Smooth muscle cell (in vitro differentiated cells): Measurements from ENCODE around the gene LIM2. TPM values are rescaled to one million over a fixed set of nuclear protein-coding genes. Genes with fewer than 3 reads are reported as not detected.

Experiments
- DNase-seq: peaks from one replicate; lab custom pipeline; 2025; ENCODE audit not compliant: unreplicated experiment; lab: John Stamatoyannopoulos, UW
- H2AFZ ChIP-seq: fragments of 200-600 bp; sonication (generic); 2 replicates; pipeline ENCODE4 v1.6.0; 2016; ENCODE audit warnings: antibody characterized with exemption, low read depth, mild to moderate bottlenecking
- H3F3A ChIP-seq: fragments of 200-600 bp; sonication (generic); 2 replicates; pipeline ENCODE4 v1.6.0; 2017; ENCODE audit warnings: antibody characterized with exemption, low read depth
- H3K27ac ChIP-seq: fragments of 200-600 bp; sonication (generic); 2 replicates; pipeline ENCODE4 v1.5.1; 2016; ENCODE audit warnings: low read depth, mild to moderate bottlenecking
- H3K27me3 ChIP-seq: fragments of 200-600 bp; sonication (generic); 2 replicates; pipeline ENCODE4 v1.6.1; 2016; ENCODE audit warnings: low read depth, mild to moderate bottlenecking
- H3K36me3 ChIP-seq: fragments of 200-600 bp; sonication (generic); 2 replicates; pipeline ENCODE4 v1.5.1; 2016; ENCODE audit warnings: low read depth
- H3K4me1 ChIP-seq: fragments of 200-600 bp; sonication (generic); 2 replicates; pipeline ENCODE4 v1.5.1; 2016; ENCODE audit warnings: low read depth
- H3K4me2 ChIP-seq: fragments of 200-600 bp; sonication (generic); 2 replicates; pipeline ENCODE4 v1.6.0; 2016; ENCODE audit warnings: mild to moderate bottlenecking
- H3K4me3 ChIP-seq: fragments of 200-600 bp; sonication (generic); 2 replicates; pipeline ENCODE4 v1.5.1; 2016; ENCODE audit warnings: mild to moderate bottlenecking
- H3K79me2 ChIP-seq: fragments of 200-600 bp; sonication (generic); 2 replicates; pipeline ENCODE4 v1.6.0; 2016; ENCODE audit warnings: low read depth, mild to moderate bottlenecking
- H3K9ac ChIP-seq: fragments of 200-600 bp; sonication (generic); 2 replicates; pipeline ENCODE4 v1.6.0; 2016; ENCODE audit warnings: low read depth
- H3K9me3 ChIP-seq: fragments of 200-600 bp; sonication (generic); replicated peaks from 2 replicates; pipeline ENCODE4 v1.5.1; 2016; ENCODE audit warnings: low read depth
- H4K20me1 ChIP-seq: fragments of 200-600 bp; sonication (generic); 2 replicates; pipeline ENCODE4 v1.6.0; 2016; ENCODE audit warnings: low read depth
- CTCF ChIP-seq: fragments of 200-600 bp; sonication (generic); IDR thresholded peaks from 2 replicates; pipeline ENCODE4 v1.5.1; 2017; ENCODE audit warnings: borderline replicate concordance, mild to moderate bottlenecking, antibody characterized with exemption; ENCODE audit not compliant: insufficient read depth, poor library complexity, severe bottlenecking
- WGBS: methylation state at CpG from one replicate; pipeline ENCODE4 v1.1.7; 2016; ENCODE audit warnings: low lambda C conversion rate; 5-methylcytosine and 5-hydroxymethylcytosine counted together
- polyA plus RNA-seq: library from polyadenylated mRNA; unstranded; fragments of >200 nt; fragmentation: Nextera tagmentation; extraction: Ambion mirVana; gene quantifications from 2 replicates; pipeline ENCODE4 v1.2.1, GENCODE V29; 2016
- total RNA-seq: library from RNA; depleted of rRNA; stranded (reverse); fragments of >200 nt; gene quantifications from 2 replicates; pipeline ENCODE4 v1.2.3, GENCODE V29; 2014

Gene LIM2
- total and polyA plus RNA-seq, 2 experiments from 2014 or later, result not detected

DNA sequence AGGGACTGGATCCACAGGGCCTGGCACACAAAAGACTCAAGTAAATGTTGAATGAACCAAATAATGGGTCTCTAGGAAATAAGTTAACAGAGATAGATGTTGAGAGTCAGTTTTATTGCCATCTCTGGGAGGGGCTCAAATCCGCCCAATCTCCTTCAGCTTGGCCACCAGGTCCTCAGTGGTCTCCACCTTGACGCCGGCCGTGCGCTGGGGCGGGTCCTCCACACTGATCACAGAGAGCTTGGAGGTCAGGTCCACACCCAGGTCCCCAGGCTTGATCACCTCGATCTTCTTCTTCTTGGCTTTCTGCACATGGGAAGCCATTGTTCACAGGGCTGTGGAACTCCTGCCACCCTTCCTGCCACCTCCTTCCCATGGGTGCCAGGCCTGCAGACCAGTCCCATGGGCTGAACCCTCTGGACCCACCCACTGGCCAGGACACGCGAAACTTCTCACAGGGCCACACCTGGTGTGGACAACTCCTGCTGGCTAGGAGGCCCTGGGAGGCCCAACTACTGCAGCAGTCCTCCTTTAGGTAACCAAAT lies 42.6 kb downstream of the LIM2 start:
- no peaks in the 10 kb centered on the region for H3K4me1 ChIP-seq
- H3K4me3 ChIP-seq, result no peak overlapping the region
- no peaks in the 10 kb centered on the region for H3K9me3 ChIP-seq
- 97% methylated on average over 8 of the region's 9 CpGs for WGBS
- H3F3A ChIP-seq, result no peaks in the 10 kb centered on the region
- no peak overlapping the region for H3K27ac ChIP-seq
- H3K9ac ChIP-seq, result no peak overlapping the region
- no peak for TF ChIP-seq CTCF
- no peak for DNase-seq
- H3K4me2 ChIP-seq, result no peak overlapping the region
- H3K27me3 ChIP-seq, result no peaks in the 10 kb centered on the region
- H3K36me3 ChIP-seq, result no peaks in the 10 kb centered on the region
- no peak overlapping the region for H2AFZ ChIP-seq
- no peaks in the 10 kb centered on the region for H3K79me2 ChIP-seq
- H4K20me1 ChIP-seq, result no peaks in the 10 kb centered on the region

DNA sequence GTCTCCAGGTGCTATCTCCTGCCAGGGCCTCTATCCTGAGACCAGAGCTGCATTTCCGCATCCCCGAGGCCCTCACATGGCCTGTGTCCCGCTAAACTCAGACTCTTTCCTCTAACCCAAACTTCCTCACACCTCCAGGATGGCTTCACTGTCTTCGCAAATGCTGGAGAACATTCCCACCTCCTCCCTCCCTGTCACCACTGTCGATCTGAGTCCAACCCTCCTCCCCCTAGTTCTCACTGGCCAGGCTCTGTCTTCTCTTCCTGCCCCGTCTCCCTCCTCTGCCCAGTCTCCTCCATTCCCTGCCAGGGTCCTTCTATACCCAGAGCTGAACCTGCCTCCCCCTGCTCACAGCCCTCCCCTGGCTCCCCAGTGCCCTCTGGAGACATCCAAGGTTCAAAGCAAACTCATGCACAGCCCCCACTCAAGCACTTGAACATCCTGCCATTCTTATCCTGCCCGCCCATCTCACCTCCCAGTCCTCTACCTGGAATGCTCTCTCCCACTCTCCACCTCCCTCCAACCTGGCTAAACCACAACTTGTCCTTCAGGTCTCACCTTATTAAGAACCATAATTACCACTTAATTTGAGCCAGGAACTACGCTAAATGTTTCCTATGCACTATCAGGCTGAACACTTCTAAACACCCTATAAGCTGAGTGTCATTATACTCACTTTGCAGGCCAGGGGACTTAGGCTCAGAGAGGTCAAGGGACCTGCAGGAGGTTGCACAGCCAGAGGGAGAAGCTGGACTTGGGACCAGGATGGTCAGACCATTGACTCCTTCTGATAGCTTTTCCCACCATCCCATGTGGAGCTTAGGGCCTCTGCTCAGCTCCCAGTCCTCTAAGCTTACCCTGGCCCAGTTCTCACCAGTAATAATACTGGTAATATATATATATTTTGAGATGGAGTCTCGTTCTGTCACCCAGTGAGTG lies 44.9 kb downstream of the LIM2 start:
- Histone ChIP-seq H3K79me2 (no peaks in the 10 kb centered on the region), H3F3A (no peaks in the 10 kb centered on the region), H3K4me1 (no peaks in the 10 kb centered on the region), H3K27me3 (no peaks in the 10 kb centered on the region), H3K9me3 (no peaks in the 10 kb centered on the region), H3K4me3 (no peak overlapping the region), H2AFZ (no peak overlapping the region), H3K9ac (no peak overlapping the region), H4K20me1 (no peaks in the 10 kb centered on the region), H3K36me3 (no peaks in the 10 kb centered on the region), H3K27ac (no peak overlapping the region), H3K4me2 (no peak overlapping the region)
- DNase-seq, result no peak
- no peak for TF ChIP-seq CTCF
- WGBS, result 66% methylated on average over 9 of the region's 9 CpGs

DNA sequence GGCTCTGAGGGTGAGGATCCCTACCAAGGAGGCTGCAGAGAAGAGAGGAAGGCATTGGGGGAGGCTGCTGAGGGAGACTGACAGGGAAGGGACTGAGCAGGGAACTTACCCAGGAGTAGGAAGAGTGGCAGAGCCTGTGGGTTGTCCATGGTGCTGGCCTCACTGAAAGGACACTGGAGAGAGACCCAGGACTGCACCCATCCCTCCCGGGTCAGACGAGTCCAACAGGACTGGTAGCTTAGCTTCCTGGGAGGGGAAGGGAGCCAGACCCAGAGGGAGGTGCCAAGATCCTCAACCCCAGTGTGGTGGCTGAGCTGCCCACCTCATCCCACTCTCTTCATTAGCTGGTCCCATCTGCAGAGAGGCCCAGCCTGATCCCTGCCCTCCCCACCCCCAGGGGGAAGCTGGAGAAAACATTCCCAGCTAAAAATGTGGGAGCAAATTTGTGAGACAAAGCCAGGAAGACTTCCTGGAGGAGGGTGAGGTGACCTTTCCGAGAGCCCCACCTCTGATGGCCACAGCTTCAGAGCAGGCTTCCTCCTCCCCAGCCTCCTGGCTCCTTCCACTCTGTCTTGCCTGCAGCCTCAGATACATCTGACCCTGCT lies 45.7 kb downstream of the LIM2 start, which contains the start of gene VSIG10L:
TSS of gene VSIG10L (minus strand) at position 164 of the 605 bp plus-strand sequence. CDS start at position 149, 15 bp downstream.
- H3K79me2 ChIP-seq, result no peaks in the 10 kb centered on the region
- H3K4me1 ChIP-seq, result no peaks in the 10 kb centered on the region
- H3K27me3 ChIP-seq, result no peaks in the 10 kb centered on the region
- no peaks in the 10 kb centered on the region for H3K36me3 ChIP-seq
- H3K9ac ChIP-seq, result no peak within 1 kb of the TSS
- H4K20me1 ChIP-seq, result no peaks in the 10 kb centered on the region
- peak within 1 kb of the TSS; percentile 64 for H3K4me3 ChIP-seq
- no peaks in the 10 kb centered on the region for H3F3A ChIP-seq
- H3K27ac ChIP-seq, result no peak within 1 kb of the TSS
- 61% methylated on average over 3 of the region's 3 CpGs for WGBS
- no peak for DNase-seq
- no peak for TF ChIP-seq CTCF
- no peak within 1 kb of the TSS for H3K4me2 ChIP-seq
- H2AFZ ChIP-seq, result no peak within 1 kb of the TSS
- H3K9me3 ChIP-seq, result no peaks in the 10 kb centered on the region
